GM04504 (cell line): Measurements from ENCODE around the gene ZNF862.
"Not testable (repeated sequence)": the region's sequence is repeated elsewhere in the genome, so short reads cannot be mapped to it uniquely, and the experiment has no call there.

Source experiments
- DNase-seq: peaks from one replicate; pipeline ENCODE4 v3.0.0-alpha.2; 2012; ENCODE audit warnings: low read depth

Gene ZNF862

GRCh38 chr7:149824748-149825566 lies 13.2 kb upstream of the ZNF862 start:
- no peak for DNase-seq

- no peak for DNase-seq
Measured at GRCh38 chr7:149825567-149826343, 12.4 kb upstream of the ZNF862 start.

- DNase-seq: no peak
Measured at GRCh38 chr7:149826344-149827088, 11.7 kb upstream of the ZNF862 start.

GRCh38 chr7:149827089-149827981 lies 10.8 kb upstream of the ZNF862 start:
- DNase-seq: no peak

- no peak for DNase-seq
Measured at GRCh38 chr7:149828357-149829309, 9.5 kb upstream of the ZNF862 start.

- not testable (repeated sequence) for DNase-seq
Measured at GRCh38 chr7:149830527-149830926, 7.6 kb upstream of the ZNF862 start.

- DNase-seq: no peak
Measured at GRCh38 chr7:149830997-149831740, 7.0 kb upstream of the ZNF862 start.

GRCh38 chr7:149831741-149832219 lies 6.4 kb upstream of the ZNF862 start:
- DNase-seq: no peak

GRCh38 chr7:149832332-149833041 lies 5.7 kb upstream of the ZNF862 start:
- no peak for DNase-seq

- DNase-seq: no peak
Measured at GRCh38 chr7:149833495-149834130, 4.6 kb upstream of the ZNF862 start.

- no peak for DNase-seq
Measured at GRCh38 chr7:149834601-149835000, 3.6 kb upstream of the ZNF862 start.

- DNase-seq: no peak
Measured at GRCh38 chr7:149836434-149836833, 1.7 kb upstream of the ZNF862 start.

- no peak for DNase-seq
Measured at GRCh38 chr7:149837564-149838223, 481 bp upstream of the ZNF862 start.

- DNase-seq: no peak
Measured at GRCh38 chr7:149838992-149839408, 825 bp downstream of the ZNF862 start.

GRCh38 chr7:149839933-149840332 lies 1.8 kb downstream of the ZNF862 start:
- no peak for DNase-seq

GRCh38 chr7:149843566-149843965 lies 5.4 kb downstream of the ZNF862 start:
- DNase-seq: no peak

- no peak for DNase-seq
Measured at GRCh38 chr7:149844445-149844844, 6.3 kb downstream of the ZNF862 start.
